ENCODE data around the gene CAMK1D. TPM values are rescaled to one million over a fixed set of nuclear protein-coding genes. Genes with fewer than 3 reads are reported as not detected.

The CAMK1D gene
- total RNA-seq, 1 donor from 2014 or later: 3.2 TPM

DNA sequence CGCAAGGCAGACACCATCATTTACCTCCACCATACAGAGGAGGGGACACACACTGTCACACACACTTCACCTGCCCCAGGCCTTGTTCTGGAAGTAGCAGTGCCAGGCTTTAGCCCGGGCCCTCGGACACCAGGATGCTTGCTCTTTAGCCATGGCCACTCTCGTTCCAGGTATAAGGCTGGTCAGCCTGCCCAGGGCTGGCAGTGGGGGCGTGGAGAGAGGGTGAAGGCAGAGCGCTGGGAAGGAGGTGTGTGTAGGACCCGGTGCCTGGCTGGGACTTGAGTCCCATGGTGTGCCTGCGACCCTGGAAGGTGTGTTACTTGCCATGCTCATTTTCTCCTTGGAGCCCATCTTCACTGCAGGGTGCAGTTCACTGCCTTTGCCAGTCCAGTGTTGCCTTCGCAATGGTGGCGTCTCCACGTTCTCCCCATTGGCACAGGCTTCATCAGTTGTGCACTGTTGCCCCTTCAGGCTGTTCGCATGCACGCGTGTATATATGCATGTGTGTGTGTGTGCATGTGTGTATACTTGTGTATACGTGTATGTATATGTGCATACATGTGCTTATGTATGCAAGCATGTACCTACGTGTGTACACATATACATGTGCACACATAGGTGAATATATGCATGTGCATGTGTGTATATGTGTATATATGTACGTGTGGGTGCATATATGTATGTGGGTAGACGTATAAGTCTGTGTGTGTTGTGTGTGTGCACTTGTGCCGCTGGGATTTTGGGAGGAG, 153.4 kb downstream of the CAMK1D start:
- no peak for DNase-seq (ENCODE audit: low spot score)

DNA sequence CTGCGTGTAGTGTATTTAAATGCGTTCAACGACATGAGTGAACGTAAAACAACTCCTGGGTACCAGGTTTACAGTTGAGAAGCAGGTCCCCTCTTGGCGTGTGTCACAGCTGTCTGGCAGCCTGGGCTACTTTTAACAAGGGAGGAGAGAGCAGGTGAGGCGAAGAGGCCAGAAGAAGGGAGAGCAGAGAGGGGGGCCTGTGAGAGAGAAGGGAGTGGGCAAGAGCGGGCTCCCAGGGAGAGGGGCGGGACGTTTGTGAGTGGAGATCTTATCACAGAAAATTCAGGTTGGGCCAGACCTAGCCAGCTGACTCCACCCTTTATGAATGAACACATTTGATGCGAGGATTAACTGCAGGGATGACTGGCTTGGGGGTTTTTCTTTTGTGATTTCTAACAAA, 154.0 kb downstream of the CAMK1D start:
- intact Hi-C loops (cut with DNase I): no loop called here
- DNase-seq (ENCODE audit: low spot score): no peak

More for the DNA sequence above, 153.4 kb downstream of the CAMK1D start:
- intact Hi-C loops (cut with DNase I): no loop called here

DNA sequence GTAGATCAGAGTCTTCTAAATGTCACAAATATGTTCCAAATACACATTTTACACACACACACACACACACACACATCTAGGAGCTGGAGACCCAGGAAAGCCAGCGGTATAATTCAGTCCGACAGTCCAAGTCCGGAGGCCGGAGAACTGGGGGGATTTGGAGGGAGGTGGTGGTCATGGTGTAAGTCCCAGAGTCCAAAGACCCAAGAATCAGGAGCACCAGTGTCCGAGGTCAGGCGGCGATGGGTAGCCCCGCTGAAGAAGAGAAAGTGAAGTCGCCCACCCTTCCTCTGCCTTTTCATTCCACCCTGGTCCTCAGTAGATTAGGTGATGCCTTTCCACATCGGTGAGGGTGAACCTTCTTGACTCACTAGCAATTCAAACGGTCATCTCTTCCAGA, 154.8 kb downstream of the CAMK1D start:
- no peak for DNase-seq (ENCODE audit: low spot score)

DNA sequence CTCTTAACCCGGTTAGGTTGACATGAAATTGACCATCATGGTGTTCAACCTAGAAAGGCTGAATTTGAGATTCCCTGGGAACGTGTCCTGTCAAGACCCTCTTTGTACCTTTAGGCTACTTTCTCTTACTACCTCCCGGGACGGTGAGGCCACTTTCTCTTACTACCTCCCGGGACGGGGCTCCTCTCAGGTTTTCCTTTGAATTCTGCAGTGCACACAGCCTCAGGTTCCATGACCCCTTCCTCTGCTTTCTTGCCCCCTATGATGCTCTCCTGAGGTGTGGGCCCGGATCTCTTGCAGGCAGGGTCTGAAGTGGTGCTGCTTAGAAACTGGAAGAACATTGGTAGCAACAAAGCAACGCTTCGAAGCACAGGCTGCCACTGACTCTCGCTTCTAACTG, 155.3 kb downstream of the CAMK1D start:
- intact Hi-C loops (cut with DNase I): no loop called here
- no peak for DNase-seq (ENCODE audit: low spot score)

More for the DNA sequence above, 154.8 kb downstream of the CAMK1D start:
- intact Hi-C loops (cut with DNase I): no loop called here

DNA sequence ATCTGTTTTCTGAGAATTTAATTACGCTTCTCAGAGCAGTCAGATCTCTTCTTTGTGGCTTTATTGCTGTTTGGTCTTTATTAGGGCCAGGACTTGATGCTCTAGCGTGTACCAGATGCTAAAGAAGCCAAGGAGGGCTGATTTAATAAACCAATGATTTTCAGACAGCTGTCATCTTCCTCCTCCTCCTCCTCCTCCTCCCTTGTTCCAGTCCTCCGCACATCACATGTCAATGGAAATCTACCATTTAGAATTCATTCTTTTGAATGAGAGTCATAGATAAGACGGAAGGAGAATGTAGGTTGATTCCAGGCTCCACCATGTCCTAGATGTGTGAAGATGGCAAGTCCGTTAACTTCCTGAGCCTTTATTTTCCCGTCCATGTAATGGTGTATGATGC, 156.3 kb downstream of the CAMK1D start:
- DNase-seq (ENCODE audit: low spot score): no peak
- intact Hi-C loops (cut with DNase I): no loop called here

DNA sequence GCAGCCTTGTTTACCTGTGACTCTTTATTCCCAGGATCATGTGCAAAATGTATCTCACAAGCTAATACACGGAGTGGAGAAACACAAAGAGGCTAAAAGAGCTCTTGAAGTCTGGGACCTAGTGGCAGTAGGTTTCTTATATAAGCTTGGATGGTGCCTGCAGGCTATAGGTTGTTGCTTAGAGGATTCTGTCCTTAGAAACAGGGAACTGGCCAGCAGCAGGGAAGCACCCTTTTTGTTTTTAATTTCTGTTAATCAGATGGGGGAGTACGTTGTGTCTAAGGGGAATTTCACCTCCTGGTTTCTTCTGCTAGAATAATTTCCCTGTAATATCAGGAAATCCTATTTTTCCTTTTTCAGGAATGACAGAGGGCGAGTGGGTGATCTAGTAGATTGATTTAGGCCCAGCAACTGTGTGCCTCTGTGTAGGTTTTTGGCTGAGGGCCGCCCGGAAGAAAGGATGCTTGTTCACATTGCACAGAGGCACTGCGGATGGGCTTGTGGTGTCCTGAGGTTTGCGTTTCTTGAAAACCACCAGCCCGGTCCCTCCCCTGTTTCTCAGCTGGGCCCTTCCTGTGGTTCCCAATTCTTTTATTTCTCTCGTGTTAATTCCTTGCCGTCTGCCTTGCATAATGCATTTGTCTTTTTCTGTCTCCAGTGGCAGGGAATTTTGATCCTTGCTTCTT, 158.0 kb downstream of the CAMK1D start:
- DNase-seq (ENCODE audit: low spot score): no peak
- intact Hi-C loops (cut with DNase I): no loop called here

DNA sequence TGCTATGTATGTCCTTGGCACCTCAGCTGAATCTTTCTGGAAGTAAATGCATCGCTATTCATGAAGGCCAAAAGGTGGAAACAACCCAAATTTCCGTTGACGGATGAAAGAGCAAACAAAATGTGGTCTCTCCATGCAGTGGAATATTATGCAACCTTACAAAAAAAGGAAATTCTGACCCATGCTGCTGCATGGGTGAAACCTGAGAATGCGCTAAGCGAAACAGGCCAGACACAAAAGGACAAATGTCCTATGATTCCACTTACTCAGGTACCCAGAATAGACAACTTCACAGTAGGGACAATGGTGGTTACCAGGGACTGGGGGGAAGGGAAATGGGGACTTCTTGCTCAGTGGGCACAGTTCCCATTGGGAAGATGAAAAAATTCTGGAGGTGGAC, 158.8 kb downstream of the CAMK1D start:
- DNase-seq (ENCODE audit: low spot score): no peak
- intact Hi-C loops (cut with DNase I): no loop called here

DNA sequence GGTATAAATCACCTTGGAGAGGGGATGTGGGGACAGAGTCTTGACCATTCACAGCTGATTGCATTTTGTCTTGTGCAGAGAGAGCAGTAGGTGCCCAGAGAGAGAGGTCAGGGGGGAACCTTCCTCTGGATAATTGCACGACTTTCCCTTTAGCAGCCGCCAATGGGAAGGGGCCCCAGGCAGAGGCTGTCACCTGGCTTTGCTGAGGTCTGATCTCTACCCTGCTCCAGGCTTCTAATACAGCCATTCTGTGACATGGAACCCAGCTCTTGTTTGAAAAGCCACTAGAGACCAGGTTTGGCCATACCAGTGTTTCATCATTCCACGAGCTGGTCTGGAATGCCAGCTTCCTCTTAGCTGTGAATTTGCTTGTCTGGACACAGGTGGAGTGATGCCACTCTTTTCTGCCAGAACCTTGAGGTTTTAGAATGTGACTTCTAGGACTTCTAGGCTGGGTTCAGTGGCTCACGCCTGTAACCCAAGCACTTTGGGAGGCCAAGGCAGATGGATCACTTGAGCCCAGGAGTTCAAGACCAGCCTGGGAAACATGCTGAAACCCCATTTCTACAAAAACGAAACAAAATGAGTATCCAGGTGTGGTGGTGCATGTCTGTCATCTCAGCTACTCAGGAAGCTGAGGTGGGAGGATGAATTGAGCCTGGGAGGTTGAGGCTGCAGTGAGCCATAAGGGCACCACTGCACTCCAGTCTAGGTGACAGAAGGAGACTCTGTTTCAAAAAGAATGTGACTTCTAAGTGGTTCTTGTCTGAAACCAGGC, 159.9 kb downstream of the CAMK1D start:
- DNase-seq (ENCODE audit: low spot score): no peak
- intact Hi-C loops (cut with DNase I): no loop called here

DNA sequence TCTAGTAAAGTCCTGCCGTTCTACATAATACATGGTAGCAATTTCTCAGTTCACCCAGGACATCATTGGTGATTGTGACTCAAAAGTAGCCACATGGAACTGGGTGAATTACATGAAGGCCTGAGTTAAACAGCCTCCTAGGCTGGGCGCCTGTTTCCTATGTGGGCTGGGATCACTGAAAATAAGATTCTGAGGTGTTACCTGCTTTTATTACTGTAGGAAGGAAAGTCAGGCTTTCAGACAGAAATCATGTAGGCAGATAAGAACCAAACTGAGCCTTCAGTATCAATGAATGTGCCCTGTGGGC, 160.4 kb downstream of the CAMK1D start:
- no peak for DNase-seq (ENCODE audit: low spot score)
- intact Hi-C loops (cut with DNase I): no loop called here

DNA sequence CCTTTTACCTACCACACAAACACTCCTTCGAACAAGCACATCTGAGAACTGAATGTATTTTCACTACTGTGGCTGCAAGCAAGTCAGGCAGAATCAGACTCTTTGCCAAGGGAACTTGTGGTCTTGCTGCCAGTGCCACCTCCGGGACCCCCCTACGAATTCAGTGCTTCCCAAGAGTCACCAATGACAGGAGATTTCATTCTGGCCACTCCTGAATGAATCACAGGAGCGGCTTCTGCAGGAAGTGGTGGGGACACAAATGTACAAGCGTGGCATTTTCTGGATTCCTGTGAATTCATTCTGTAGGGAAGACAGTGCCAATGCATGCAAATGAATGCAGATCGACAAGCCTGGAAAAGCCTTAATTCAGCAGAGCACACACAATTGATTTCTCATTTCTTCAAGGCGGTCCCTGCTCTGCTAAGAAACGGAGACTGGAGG, 161.2 kb downstream of the CAMK1D start:
- intact Hi-C loops (cut with DNase I): no loop called here
- no peak for DNase-seq (ENCODE audit: low spot score)

DNA sequence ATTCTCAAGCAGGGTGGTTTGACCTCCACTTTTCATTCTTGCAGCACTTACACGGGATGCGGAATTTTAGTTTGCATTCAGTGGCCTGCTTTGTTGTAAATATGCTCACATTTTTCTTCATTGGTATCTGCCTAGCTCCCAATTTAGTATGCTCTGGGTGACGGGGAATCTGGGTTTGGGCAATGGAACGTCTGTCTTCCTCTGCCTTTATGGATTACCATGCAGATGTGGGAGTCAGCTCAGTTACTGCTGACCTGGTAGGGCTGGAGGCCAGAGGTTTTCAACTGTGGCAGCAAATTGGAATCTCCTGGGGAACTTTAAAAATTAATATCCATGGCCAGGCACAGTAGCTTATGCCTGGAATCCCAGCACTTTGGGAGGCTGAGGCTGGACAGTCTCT, 161.6 kb downstream of the CAMK1D start:
- no peak for DNase-seq (ENCODE audit: low spot score)
- intact Hi-C loops (cut with DNase I): no loop called here

DNA sequence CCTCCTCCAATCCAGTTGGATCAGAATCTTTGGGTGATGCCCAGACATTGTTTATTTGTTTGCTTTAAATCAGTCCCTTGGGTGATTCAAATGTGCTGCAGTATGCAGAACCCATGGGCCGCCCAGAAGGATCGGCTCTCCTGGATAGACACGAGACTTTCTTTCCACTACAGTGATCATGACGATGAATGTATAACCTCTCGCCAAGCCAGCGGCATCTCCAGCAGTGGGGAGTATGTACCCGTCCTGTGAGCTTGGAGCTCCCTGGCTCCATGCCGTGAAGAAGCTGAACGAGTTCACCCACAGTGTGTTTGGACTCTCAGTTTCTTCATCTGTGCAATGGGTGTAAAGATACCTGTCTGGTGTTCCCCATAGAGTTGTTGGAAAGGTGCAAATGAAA, 162.3 kb downstream of the CAMK1D start:
- intact Hi-C loops (cut with DNase I): no loop called here

DNA sequence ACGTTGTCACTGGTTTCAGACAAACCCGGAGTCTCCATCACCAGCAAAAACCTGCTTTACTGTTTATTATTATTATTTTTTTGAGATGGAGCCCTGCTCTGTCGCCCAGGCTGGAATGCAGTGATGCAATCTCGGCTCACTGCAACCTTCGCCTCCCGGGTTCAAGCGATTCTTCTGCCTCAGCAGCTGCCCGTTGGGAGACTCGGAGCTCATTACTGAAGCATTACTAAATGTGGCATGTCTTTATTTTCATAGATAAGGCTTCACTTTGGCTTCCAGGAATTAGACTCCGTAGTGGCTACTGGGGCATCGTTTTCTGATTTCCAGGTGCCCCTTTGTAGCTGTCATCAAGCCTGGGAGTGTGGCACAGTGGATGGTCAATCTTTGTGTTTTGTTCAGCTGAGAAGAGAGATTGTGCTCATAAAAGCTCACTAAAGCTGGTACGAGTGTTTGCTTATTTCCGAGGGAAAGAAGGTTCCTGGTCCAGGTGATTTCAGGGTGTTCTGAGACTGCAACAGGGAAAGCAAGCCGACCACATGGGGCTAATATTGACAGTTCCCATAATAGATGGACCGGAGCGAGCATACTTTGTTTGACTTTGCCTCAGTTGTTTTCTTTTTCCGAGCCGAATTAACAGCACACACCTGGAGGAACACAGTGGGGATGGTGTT, 163.1 kb downstream of the CAMK1D start:
- intact Hi-C loops (cut with DNase I): no loop called here

More for the DNA sequence above, 162.3 kb downstream of the CAMK1D start:
- no peak for DNase-seq (ENCODE audit: low spot score)

DNA sequence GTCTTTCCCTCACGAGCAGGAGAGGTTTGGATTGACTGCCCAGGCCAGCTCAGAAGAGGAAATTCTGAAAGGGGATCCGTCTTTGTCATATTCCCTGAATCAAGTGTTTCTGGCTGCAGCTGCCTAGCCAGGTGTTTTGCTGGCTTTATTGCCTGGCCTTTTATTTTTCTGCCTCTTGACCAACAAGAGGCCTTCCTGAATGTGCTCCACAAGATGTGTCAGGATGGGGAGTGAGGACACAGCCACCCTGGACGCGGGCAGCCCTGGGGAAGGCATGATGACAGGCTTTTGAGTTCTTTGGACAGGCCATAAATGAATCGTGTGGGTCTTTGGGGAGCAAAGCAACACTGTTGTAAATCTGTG, 163.6 kb downstream of the CAMK1D start:
- intact Hi-C loops (cut with DNase I): no loop called here
- DNase-seq (ENCODE audit: low spot score): no peak

More for the DNA sequence above, 163.1 kb downstream of the CAMK1D start:
- no peak for DNase-seq (ENCODE audit: low spot score)

DNA sequence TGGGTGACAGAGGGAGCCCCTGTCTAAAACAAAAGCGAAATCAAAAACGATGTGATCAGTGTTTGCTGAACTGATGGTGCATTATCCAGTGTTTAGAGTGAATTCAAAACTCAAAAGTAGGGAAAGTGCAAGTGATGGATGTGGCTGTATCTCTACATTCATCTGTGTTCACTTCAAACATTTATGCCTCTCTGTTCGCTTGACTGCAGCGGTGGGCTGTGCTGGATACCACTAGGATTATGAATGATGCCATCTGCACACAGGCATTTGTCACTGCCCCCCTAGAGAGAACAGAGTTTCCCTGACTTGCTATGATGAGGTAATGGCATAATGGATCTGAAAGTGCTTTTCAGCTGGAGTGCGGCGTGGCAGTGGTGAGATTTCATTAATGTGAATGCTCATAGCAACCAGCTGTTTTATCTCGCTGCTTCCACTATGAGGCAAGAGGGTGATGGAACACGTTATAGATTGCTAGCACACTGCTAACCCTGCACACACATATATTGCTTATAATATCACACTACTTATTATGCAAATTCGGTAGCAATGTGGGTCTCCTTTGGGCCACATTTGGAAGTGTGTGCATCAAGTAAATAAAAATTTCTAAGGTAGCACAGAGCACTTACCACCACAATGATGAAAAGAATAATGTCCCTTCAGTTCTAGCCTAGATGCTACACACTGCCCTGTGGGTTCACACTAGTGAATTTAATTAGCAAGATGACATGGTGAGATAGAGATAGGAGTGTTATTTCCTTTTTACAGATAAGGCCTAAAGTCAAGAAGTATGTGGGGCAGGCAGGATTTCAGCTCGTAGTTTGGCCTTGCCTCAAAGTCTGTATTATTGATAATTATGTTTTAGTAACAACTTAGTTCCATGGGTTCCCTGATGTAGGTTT, 164.7 kb downstream of the CAMK1D start:
- no peak for DNase-seq (ENCODE audit: low spot score)
- intact Hi-C loops (cut with DNase I): no loop called here

DNA sequence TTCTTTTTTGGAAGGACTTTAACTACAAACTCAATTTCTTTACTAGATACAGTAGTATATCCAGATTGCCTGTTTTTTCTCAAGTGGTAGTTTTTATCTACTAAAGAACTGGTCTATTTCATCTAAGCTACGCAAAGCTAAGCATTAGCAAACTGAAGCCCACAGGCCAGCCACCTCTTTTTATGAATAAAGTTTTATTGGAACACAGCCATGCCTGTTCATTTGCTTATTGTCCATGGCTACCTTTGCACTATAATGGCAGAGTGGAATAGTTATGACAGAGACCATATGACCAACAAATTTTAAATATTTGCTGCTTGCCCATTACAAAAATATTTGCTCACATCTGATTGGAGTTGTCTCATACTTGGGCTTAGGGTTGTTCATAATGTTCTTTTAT, 168.7 kb downstream of the CAMK1D start:
- intact Hi-C loops (cut with DNase I): no loop called here
- no peak for DNase-seq (ENCODE audit: low spot score)

DNA sequence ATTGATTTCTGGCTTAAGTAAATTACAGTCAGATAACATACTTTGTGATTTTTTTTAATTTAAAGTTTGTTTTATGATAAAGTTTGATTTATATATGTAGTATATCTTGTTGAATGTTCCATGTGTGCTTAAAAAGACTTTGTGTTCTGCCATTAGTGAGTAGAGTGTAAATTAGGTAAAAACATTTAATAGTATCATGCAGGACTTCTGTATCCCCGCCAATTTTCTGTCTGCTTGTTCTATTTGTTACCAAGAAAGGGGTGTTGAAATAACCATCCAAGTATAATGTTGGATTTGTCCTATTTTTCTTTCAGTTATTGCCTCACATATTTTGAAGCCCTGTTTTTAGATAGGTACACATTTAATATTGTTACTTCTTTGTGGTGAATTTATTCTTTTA, 172.1 kb downstream of the CAMK1D start:
- intact Hi-C loops (cut with DNase I): no loop called here
- no peak for DNase-seq (ENCODE audit: low spot score)

DNA sequence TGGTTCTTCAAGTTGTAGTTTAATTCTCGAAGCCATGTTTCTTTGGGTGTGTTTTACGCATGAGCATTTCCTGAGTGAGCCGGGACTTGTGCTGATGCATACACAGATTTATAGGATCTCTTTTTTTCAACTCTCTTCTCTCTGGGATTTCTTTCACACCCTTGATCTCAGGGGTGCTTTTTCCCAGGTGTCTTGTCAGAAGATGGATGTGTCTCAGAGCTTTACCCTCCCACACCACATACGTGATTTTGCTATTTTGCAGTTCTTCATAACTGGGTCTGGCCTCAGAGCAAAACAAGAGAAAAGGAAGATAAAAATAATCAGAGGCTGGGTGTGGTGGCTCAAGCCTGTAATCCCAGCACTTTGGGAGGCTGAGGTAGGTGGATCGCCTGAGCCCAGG, 177.0 kb downstream of the CAMK1D start:
- intact Hi-C loops (cut with DNase I): no loop called here
- DNase-seq (ENCODE audit: low spot score): no peak

DNA sequence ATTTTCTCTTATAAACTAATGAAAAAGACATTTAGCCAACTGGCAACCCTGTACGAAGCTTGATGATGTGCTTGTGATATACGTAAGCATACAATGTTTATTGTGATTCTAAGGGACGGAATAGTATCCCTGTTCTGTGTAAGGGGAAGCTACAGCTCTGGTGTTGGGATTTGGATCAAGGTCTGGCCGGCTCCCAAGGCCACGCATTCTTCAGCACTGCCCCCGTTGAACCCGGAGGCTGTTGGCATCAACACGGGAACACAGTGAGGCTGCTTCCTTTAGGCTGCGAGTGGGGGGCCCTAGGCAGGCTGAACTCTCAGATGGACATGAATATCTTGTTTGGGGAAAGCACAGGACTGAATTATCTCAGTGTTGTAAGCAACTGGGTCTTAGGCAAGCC, 180.6 kb downstream of the CAMK1D start:
- DNase-seq (ENCODE audit: low spot score): no peak
- intact Hi-C loops (cut with DNase I): no loop called here

Data from cardiac septum (tissue), 1 donor.